IMR-90 (cell line): ENCODE results near the gene MAPK13. TPM values are rescaled to one million over a fixed set of nuclear protein-coding genes. Genes with fewer than 3 reads are reported as not detected.

ENCODE experiments used
- ATAC-seq: fragments of 200-7000 bp; cut with Tn5 transposase; 2 replicates; pipeline ENCODE4 v1.9.1; 2020; ENCODE audit warnings: low read depth, mild to moderate bottlenecking, moderate library complexity
- BruUV-seq: library from RNA; stranded (reverse); fragments of 400-500 nt; replicated peaks from 2 replicates; lab custom pipeline; 2021; lab: Mats Ljungman, UMichigan
- CTCF ChIA-PET: fragments of 300-600 bp; formaldehyde crosslinking; extraction: SDS; loops from one replicate; lab custom pipeline; 2021; ENCODE audit warnings: antibody characterized with exemption; lab: Yijun Ruan, JAX
- POLR2A ChIA-PET: fragments of 300-600 bp; sonication (Branson Sonifier 250); formaldehyde crosslinking; loops from one replicate; lab custom pipeline; 2022; ENCODE audit warnings: antibody characterized with exemption; ENCODE audit not compliant: unreplicated experiment; lab: Charles Lee
- DNase-seq: peaks from one replicate; pipeline ENCODE4 v3.0.0; 2013
- H2AFZ ChIP-seq: replicated peaks from 2 replicates; pipeline ENCODE3; 2013; ENCODE audit warnings: low read length, mild to moderate bottlenecking; ENCODE audit not compliant: poor library complexity
- H2AK5ac ChIP-seq: 2 replicates; pipeline ENCODE4 v1.6.1; 2013; ENCODE audit warnings: low read depth, low read length, inconsistent platforms
- H2AK9ac ChIP-seq: replicated peaks from 2 replicates; pipeline ENCODE3; 2013; ENCODE audit warnings: mild to moderate bottlenecking, low read depth, low read length, moderate library complexity; ENCODE audit not compliant: poor library complexity
- H2BK120ac ChIP-seq: 2 replicates; pipeline ENCODE4 v1.6.1; 2013; ENCODE audit warnings: low read depth, low read length, inconsistent platforms
- H2BK15ac ChIP-seq: 3 replicates; pipeline ENCODE4 v1.6.1; 2013; ENCODE audit warnings: low read depth, low read length, inconsistent platforms
- H2BK20ac ChIP-seq: 2 replicates; pipeline ENCODE4 v1.6.1; 2013; ENCODE audit warnings: low read depth, mild to moderate bottlenecking, inconsistent platforms, low read length, moderate library complexity
- H2BK5ac ChIP-seq: 2 replicates; pipeline ENCODE4 v1.6.1; 2013; ENCODE audit warnings: mild to moderate bottlenecking, low read depth, low read length, inconsistent platforms; ENCODE audit not compliant: poor library complexity, severe bottlenecking
- H3K14ac ChIP-seq: replicated peaks from 2 replicates; pipeline ENCODE4 v1.6.1; 2013; ENCODE audit warnings: low read depth, low read length, inconsistent platforms
- H3K18ac ChIP-seq: 2 replicates; pipeline ENCODE4 v1.6.1; 2013; ENCODE audit warnings: low read depth, low read length, control low read depth
- H3K23ac ChIP-seq: 2 replicates; pipeline ENCODE4 v1.6.1; 2013; ENCODE audit warnings: low read depth, low read length, inconsistent platforms
- H3K27ac ChIP-seq: 2 replicates; pipeline ENCODE4 v1.5.1; 2013; ENCODE audit warnings: mild to moderate bottlenecking, control low read depth, low read length; ENCODE audit not compliant: insufficient read depth
- H3K27me3 ChIP-seq: 2 replicates; pipeline ENCODE4 v1.6.1; 2013; ENCODE audit warnings: low read length; ENCODE audit not compliant: control insufficient read depth, insufficient read depth
- H3K36me3 ChIP-seq: 2 replicates; pipeline ENCODE4 v1.6.1; 2013; ENCODE audit warnings: low read length, mixed read lengths; ENCODE audit not compliant: control insufficient read depth, insufficient read depth
- H3K4ac ChIP-seq: 2 replicates; pipeline ENCODE4 v1.6.1; 2013; ENCODE audit warnings: low read depth, low read length, inconsistent platforms
- H3K4me1 ChIP-seq: 2 replicates; pipeline ENCODE4 v1.6.1; 2013; ENCODE audit warnings: low read length, mixed read lengths; ENCODE audit not compliant: control insufficient read depth, insufficient read depth
- H3K4me2 ChIP-seq: 2 replicates; pipeline ENCODE4 v1.6.1; 2013; ENCODE audit warnings: low read depth, mild to moderate bottlenecking, control low read depth, low read length, moderate library complexity
- H3K4me3 ChIP-seq: 2 replicates; pipeline ENCODE4 v1.5.1; 2013; ENCODE audit warnings: low read depth, mild to moderate bottlenecking, control low read depth, low read length, moderate library complexity; ENCODE audit not compliant: insufficient read depth
- H3K56ac ChIP-seq: 2 replicates; pipeline ENCODE4 v1.6.1; 2013; ENCODE audit warnings: low read length, inconsistent platforms; ENCODE audit not compliant: insufficient read depth; ENCODE audit errors: extremely low read depth
- H3K79me1 ChIP-seq, 2 experiments: 2 replicates each; pipeline ENCODE4 v1.6.1; 2013; ENCODE audit warnings: low read length in 2 of 2, inconsistent platforms in 1 of 2, low read depth in 1 of 2
- H3K9ac ChIP-seq: 2 replicates; pipeline ENCODE4 v1.6.1; 2013; ENCODE audit warnings: low read depth, low read length, control low read depth
- H3K9me1 ChIP-seq: 2 replicates; pipeline ENCODE4 v1.6.1; 2013; ENCODE audit warnings: low read length, inconsistent platforms; ENCODE audit not compliant: insufficient read depth
- H3K9me3 ChIP-seq: 2 replicates; pipeline ENCODE4 v1.6.1; 2013; ENCODE audit warnings: low read length; ENCODE audit not compliant: control insufficient read depth, insufficient read depth
- H4K20me1 ChIP-seq: 2 replicates; pipeline ENCODE4 v1.6.1; 2013; ENCODE audit warnings: low read length, inconsistent platforms; ENCODE audit not compliant: insufficient read depth
- H4K5ac ChIP-seq: 2 replicates; pipeline ENCODE4 v1.6.1; 2013; ENCODE audit warnings: mild to moderate bottlenecking, low read depth, low read length, control low read depth
- H4K8ac ChIP-seq, 2 experiments: 2 replicates each; pipeline ENCODE4 v1.6.1; 2013; ENCODE audit warnings: low read depth in 2 of 2, low read length in 2 of 2, control low read depth in 1 of 2, inconsistent platforms in 1 of 2
- H4K91ac ChIP-seq: 2 replicates; pipeline ENCODE4 v1.6.1; 2013; ENCODE audit warnings: low read depth, low read length, inconsistent platforms; ENCODE audit not compliant: insufficient read depth
- BHLHE40 ChIP-seq: fragments of 150-350 bp; IDR thresholded peaks from 2 replicates; pipeline ENCODE4 v1.6.1; 2016; ENCODE audit warnings: mild to moderate bottlenecking, low read depth, low read length
- CEBPB ChIP-seq: IDR thresholded peaks from 2 replicates; pipeline ENCODE4 v1.6.1; 2012; ENCODE audit warnings: low read depth, low read length, improper control_type of control experiment
- CHD1 ChIP-seq: IDR thresholded peaks from 2 replicates; pipeline ENCODE4 v1.6.1; 2012; ENCODE audit warnings: low read depth, low read length, improper control_type of control experiment
- CTCF ChIP-seq: conservative IDR thresholded peaks from 2 replicates; pipeline ENCODE4 v1.5.1; 2012; ENCODE audit warnings: mild to moderate bottlenecking, low read depth, low read length, improper control_type of control experiment
- FOS ChIP-seq: fragments of 150-350 bp; IDR thresholded peaks from 2 replicates; pipeline ENCODE4 v1.6.1; 2016; ENCODE audit warnings: low read depth, low read length
- MAFK ChIP-seq: IDR thresholded peaks from 2 replicates; pipeline ENCODE4 v1.6.1; 2012; ENCODE audit warnings: low read depth, low read length, improper control_type of control experiment
- MAZ ChIP-seq: IDR thresholded peaks from 2 replicates; pipeline ENCODE4 v1.6.1; 2012; ENCODE audit warnings: low read depth, mild to moderate bottlenecking, low read length, improper control_type of control experiment, moderate library complexity, borderline replicate concordance
- MXI1 ChIP-seq: IDR thresholded peaks from 2 replicates; pipeline ENCODE4 v1.6.1; 2012; ENCODE audit warnings: low read depth, mild to moderate bottlenecking, low read length, moderate library complexity, borderline replicate concordance
- NFE2L2 ChIP-seq: fragments of 150-350 bp; IDR thresholded peaks from 2 replicates; pipeline ENCODE4 v1.6.1; 2016; ENCODE audit warnings: low read depth, mild to moderate bottlenecking, low read length
- POLR2A ChIP-seq: IDR thresholded peaks from 2 replicates; pipeline ENCODE4 v1.6.1; 2012; ENCODE audit warnings: mild to moderate bottlenecking, low read depth, low read length
- RAD21 ChIP-seq: IDR thresholded peaks from 2 replicates; pipeline ENCODE4 v1.6.1; 2012; ENCODE audit warnings: low read length, improper control_type of control experiment
- RCOR1 ChIP-seq: IDR thresholded peaks from 2 replicates; pipeline ENCODE4 v1.6.1; 2012; ENCODE audit warnings: mild to moderate bottlenecking, low read length, improper control_type of control experiment; ENCODE audit not compliant: insufficient replicate concordance
- RFX5 ChIP-seq: IDR thresholded peaks from 2 replicates; pipeline ENCODE4 v1.8.0; 2012; ENCODE audit warnings: low read depth, mild to moderate bottlenecking, low read length, moderate library complexity
- SMC3 ChIP-seq: fragments of 150-350 bp; IDR thresholded peaks from 2 replicates; pipeline ENCODE4 v1.6.1; 2016; ENCODE audit warnings: low read depth, mild to moderate bottlenecking, antibody characterized with exemption, low read length, moderate library complexity
- dilution Hi-C: fragments of 300-500 bp; cut with HindIII; formaldehyde crosslinking; loops from one replicate; pipeline ENCODE4 v1.14.3; 2018; ENCODE audit warnings: low sequenced_read_pairs; ENCODE audit not compliant: unreplicated experiment
- in situ Hi-C: fragments of 300-500 bp; cut with MboI; formaldehyde crosslinking; loops from 3 replicates; pipeline ENCODE4 v1.14.3; 2019; ENCODE audit warnings: low sequenced_read_pairs, inconsistent platforms, mixed read lengths
- intact Hi-C: fragments of 100-400 bp; cut with micrococcal nuclease; formaldehyde crosslinking; loops from 2 replicates; pipeline ENCODE4 v1.10.0; 2022
- polyA plus RNA-seq, 3 experiments: library from polyadenylated mRNA; depleted of rRNA; stranded (reverse); fragments of >200 nt; gene quantifications; 2 replicates each; pipeline ENCODE4 v1.2.3, GENCODE V29; 2012; ENCODE audit warnings: low replicate concordance in 1 of 3
- total RNA-seq: library from RNA; depleted of rRNA; stranded (reverse); fragments of >200 nt; gene quantifications from 2 replicates; pipeline ENCODE4 v1.2.3, GENCODE V29; 2012
- TF ChIP-seq, protein P1 (sequence below): fragments of 150-350 bp; IDR thresholded peaks from 2 replicates; pipeline ENCODE4 v1.6.1; 2017; ENCODE audit warnings: mild to moderate bottlenecking, antibody characterized with exemption, low read length, low read depth
- TF ChIP-seq, protein P2 (sequence below): fragments of 150-350 bp; IDR thresholded peaks from 2 replicates; pipeline ENCODE4 v1.6.1; 2016; ENCODE audit warnings: low read depth, mild to moderate bottlenecking, low read length, moderate library complexity, borderline replicate concordance

MAPK13 gene
- total and polyA plus RNA-seq, 2 of the 4 experiments (the other 2 are of a cell fraction): 2.0 to 2.9 TPM

- DNase-seq (no peak), ATAC-seq (no peak)
- intact Hi-C loops (no loop called here), dilution Hi-C loops (no loop called here), in situ Hi-C loops (no loop called here)
- Histone ChIP-seq H3K9me1 (peaks cover 3% of the 10 kb centered on the region; the same call in 1 of the 2 replicates), H3K4me1 (no peaks in the 10 kb centered on the region), H2AFZ (no peak overlapping the region), H2BK120ac (no peak overlapping the region), H3K27me3 (no peaks in the 10 kb centered on the region), H3K9ac (no peak overlapping the region), H3K4me2 (no peak overlapping the region), H3K14ac (no peak overlapping the region), H2AK5ac (no peak overlapping the region), H4K20me1 (no peaks in the 10 kb centered on the region), H3K27ac (no peak overlapping the region), H3K36me3 (peaks cover 23% of the 10 kb centered on the region), H3K23ac (no peak overlapping the region), H2BK20ac (no peak overlapping the region), H3K4me3 (no peak overlapping the region), H3K4ac (no peak overlapping the region), H3K9me3 (no peaks in the 10 kb centered on the region), H2BK5ac (no peak overlapping the region), H3K18ac (no peak overlapping the region), H2BK15ac (no peak overlapping the region), H3K79me1 (peaks cover 0 to 4% of the 10 kb centered on the region in 2 experiments; a peak in 1 of 4 replicates), H4K8ac (no peak overlapping the region), H4K91ac (no peak overlapping the region), H2AK9ac (no peak overlapping the region), H4K5ac (no peak overlapping the region), H3K56ac (no peak overlapping the region)
- ChIA-PET CTCF (no interaction called here), POLR2A (no interaction called here)
- TF ChIP-seq RFX5 (no peak), POLR2A (no peak), CTCF (no peak), FOS (no peak), RCOR1 (no peak), RAD21 (no peak), MAZ (no peak), SMC3 (no peak), MAFK (no peak), MXI1 (no peak), CHD1 (no peak), BHLHE40 (no peak), CEBPB (no peak), NFE2L2 (no peak)
- TF ChIP-seq, protein P1, sequence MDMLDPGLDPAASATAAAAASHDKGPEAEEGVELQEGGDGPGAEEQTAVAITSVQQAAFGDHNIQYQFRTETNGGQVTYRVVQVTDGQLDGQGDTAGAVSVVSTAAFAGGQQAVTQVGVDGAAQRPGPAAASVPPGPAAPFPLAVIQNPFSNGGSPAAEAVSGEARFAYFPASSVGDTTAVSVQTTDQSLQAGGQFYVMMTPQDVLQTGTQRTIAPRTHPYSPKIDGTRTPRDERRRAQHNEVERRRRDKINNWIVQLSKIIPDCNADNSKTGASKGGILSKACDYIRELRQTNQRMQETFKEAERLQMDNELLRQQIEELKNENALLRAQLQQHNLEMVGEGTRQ: no peak
- TF ChIP-seq, protein P2, sequence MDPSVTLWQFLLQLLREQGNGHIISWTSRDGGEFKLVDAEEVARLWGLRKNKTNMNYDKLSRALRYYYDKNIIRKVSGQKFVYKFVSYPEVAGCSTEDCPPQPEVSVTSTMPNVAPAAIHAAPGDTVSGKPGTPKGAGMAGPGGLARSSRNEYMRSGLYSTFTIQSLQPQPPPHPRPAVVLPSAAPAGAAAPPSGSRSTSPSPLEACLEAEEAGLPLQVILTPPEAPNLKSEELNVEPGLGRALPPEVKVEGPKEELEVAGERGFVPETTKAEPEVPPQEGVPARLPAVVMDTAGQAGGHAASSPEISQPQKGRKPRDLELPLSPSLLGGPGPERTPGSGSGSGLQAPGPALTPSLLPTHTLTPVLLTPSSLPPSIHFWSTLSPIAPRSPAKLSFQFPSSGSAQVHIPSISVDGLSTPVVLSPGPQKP: no peak
- BruUV-seq: no TSS peak
Observed at GRCh38 chr6:36113049-36113448, 17.3 kb upstream of the MAPK13 start.
